ENCODE results near the gene SUN3.

Gene SUN3

GRCh38 chr7:47978790-47979144 is 50.1 kb downstream of the SUN3 start:
- DNase-seq (ENCODE audit: low spot score): no peak

DNA sequence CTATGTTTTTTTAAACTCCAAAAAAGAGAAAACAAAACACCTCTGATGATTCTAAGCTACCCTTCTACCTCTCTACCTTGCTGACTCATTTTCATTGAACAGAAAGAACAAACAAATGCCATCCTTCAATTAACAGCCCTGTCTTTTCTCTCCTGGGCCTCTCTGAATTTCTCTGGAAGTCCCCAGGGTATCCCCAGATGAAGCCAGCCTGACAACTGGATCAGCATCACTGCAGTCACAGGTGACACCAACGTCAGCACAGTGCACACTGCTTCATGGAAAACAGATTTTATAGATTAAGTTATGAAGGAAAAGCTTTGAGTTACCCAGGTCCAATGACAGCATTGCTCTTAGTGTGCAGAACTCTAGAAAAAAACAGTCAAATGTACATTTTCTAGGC is 55.2 kb downstream of the SUN3 start:
- DNase-seq (ENCODE audit: low spot score): no peak

- no peak for DNase-seq (ENCODE audit: low spot score)
Measured at GRCh38 chr7:47970761-47971160, 58.1 kb downstream of the SUN3 start.

DNA sequence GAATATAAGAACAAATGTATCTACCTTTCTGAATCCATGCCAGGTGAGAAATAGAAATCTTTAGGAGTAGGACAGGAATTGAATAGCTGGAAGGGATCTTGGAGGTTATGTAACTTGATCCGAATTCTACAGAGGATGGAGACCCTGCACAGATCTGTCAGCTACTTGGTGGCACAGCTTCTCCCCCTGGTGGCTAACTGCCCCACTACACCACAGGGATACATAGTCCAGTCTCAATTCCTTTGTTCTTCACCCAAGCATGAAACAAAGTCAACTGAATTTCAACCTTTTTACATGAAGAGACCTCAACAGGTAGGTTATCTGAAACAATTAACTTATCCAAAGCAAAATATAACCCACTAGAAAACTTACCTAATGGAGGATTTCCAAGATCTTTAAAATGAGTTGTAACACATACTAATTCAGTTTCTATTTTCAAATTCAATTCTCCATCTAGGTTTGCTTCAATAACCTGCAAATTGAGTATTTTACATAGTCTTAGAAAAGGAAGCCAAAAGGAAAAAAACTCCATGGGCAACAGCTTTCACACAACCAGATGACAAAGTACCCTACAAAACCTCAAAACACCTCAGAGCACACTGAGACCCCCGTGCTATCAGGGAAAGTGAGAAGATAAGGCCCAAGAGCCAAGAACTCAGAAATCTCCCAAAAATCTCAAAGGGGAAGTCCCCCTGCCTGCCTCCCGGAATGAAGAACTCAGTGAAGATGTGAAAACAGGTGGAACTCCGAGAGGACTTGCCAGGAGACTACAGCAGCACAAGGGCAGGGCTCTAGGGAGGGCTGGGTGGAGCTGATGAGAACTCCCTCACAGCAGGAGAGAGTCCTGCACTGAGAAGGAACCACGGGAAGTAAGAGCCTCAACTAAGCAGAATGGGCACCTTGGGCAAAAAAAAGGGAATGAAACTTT is 59.8 kb downstream of the SUN3 start:
- DNase-seq (ENCODE audit: low spot score): peak; percentile 64

GRCh38 chr7:47967708-47968107 is 61.2 kb downstream of the SUN3 start:
- DNase-seq (ENCODE audit: low spot score): no peak

DNA sequence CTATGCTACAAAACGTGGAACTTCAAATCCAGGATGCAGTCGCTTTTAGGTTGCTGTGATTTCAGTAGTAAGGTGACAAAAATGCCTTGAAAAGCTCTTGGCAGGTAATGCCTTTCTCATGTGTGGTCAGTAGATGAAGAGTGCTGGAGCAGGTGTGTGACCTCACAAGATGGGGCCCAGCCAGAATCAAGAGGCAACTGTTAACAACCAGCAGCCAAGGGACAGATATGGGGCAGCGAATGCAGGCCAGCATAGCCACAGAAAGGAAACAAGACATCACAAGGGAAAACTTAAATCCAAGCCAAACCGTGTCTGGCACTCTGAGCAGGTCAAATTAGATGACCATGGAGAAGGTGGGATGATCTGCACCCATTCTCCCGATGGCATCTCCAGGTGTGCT is 61.8 kb downstream of the SUN3 start:
- no peak for DNase-seq (ENCODE audit: low spot score)

- no peak for DNase-seq (ENCODE audit: low spot score)
Measured at GRCh38 chr7:47965456-47965855, 63.5 kb downstream of the SUN3 start.

GRCh38 chr7:47962262-47962661 is 66.6 kb downstream of the SUN3 start:
- no peak for DNase-seq (ENCODE audit: low spot score)

DNA sequence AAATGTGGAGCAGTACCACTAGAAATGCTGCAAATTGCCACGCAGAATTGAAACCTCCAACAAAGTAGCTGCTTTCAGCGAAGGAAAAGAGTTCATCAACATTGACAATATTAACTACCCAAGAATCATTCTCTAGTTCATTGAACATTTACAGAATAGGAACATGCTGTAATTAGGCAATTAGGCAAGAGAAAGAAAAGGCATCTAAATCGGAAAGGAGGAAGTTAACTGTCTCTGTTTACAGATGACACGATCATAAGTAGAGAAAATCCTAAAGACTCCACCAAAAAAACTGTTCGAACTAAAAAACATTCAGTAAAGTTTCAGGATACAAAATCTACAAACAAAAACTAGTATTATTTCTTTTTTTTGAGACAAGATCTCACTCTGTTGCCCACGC is 71.8 kb downstream of the SUN3 start:
- no peak for DNase-seq (ENCODE audit: low spot score)

GRCh38 chr7:47956220-47956619 is 72.7 kb downstream of the SUN3 start:
- DNase-seq (ENCODE audit: low spot score): no peak

- DNase-seq (ENCODE audit: low spot score): peak; percentile 33
Measured at GRCh38 chr7:47954231-47954911, 74.5 kb downstream of the SUN3 start.

DNA sequence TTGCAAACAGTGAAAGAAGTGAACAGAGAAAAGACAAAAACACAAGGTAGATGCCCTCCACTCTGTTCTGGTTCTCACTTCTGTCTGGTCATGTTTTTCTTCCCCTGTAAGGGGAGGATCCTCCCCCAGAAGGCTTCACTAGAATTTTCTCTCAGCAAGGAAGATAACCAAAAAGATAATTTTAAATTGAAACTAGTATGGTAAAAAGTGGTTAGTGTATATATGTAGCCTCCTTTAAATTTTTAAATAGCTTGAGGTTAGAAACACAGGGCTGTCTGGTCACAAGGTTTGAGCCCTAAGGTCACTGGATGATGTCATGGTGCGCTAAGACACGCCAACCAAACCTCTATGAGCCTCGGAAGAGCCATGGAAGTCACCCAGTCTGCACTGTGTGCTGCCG is 75.1 kb downstream of the SUN3 start:
- DNase-seq (ENCODE audit: low spot score): no peak

DNA sequence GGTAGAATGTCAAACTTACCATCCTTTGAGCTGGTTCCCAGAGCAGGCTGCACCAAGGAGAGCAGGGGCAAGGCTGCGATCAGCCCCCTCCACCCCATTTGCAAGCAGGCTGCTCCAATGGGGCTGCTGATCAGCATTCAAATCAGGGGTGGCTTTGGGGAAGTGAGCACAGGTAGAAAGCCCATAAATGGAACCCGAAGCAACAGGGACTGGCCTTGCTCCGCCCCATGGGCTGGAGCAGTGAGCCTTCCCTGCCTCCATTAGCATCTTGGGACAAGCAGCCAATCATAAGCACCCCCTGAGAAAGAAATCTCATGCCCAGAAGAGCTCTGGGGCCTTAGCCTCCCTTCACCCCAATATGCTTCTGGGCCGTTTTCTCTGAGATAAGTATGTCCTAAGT is 76.7 kb downstream of the SUN3 start:
- no peak for DNase-seq (ENCODE audit: low spot score)

- DNase-seq (ENCODE audit: low spot score): no peak
Measured at GRCh38 chr7:47951374-47951773, 77.5 kb downstream of the SUN3 start.

- DNase-seq (ENCODE audit: low spot score): no peak
Measured at GRCh38 chr7:47950714-47951113, 78.2 kb downstream of the SUN3 start.

DNA sequence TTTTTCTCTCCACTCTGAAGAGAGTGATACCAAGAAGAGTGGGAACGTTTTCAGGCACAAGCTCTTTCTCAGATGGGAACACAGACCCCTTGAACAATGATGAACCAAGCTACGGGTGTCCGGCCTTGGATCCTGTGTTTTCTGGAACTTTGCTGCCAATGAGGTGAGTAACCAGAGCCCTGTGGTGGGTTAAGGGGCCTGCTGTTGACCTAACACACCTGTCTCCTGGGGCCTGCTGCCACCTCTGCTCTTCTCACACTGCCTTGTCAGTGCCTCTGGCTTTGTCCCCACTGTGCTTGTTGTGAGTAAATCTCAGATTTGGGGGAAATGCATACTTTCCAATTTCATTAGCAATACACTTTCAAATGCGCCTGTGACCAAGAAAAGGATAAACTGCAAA is 79.2 kb downstream of the SUN3 start:
- no peak for DNase-seq (ENCODE audit: low spot score)

DNA sequence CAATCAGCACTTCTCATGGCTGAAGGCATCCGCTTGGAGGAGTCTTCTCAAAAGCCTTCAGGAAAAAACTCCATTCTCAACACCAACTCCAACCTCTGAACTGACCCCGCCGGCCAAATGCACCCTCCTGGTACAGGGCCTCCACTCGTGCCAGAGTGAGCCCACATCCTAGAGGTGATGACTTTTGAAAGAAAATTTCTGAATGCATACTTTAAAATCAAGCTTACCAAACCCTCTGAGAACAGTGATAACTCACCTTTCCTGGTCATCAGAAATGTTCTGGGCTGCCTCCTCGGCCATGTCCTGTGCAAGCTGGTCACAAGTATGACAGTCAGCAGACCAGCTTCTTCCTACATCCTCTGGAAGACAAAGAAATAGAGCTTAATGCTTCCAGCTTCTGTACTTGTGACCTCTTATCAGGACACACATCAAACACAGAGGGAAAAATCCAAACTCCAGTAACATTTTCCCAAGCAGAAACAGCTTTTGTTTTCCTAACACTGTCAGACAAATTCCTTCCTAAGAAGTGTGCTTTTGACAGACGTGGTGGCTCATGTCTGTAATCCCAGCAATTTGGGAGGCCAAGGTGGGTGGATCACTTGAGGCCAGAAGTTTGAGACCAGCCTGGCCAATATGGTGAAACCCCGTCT is 80.6 kb downstream of the SUN3 start, which contains the start of gene PKD1L1:
TSS of gene PKD1L1 (minus strand) at position 326 of the 650 bp plus-strand sequence. CDS start at position 300, 26 bp downstream.
- no peak for DNase-seq (ENCODE audit: low spot score)

DNA sequence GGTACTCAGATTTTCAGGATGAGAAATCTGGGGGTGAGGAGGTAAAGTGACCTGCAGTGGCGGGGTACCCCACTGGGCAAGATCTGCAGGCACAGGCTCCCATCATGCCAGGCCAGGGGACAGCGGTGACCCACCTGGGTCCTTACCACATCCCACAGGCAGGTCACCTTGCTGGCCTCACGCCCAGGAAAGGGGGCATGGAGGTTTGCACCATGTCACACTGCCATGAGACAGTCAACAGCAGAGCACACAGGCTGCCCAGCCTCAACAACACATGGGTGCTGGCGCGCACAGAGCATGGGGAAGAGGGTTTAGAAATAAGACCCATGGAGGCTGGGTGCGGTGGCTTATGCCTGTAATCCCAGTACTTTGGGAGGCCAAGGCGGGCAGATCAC is 81.6 kb downstream of the SUN3 start:
- DNase-seq (ENCODE audit: low spot score): no peak

DNA sequence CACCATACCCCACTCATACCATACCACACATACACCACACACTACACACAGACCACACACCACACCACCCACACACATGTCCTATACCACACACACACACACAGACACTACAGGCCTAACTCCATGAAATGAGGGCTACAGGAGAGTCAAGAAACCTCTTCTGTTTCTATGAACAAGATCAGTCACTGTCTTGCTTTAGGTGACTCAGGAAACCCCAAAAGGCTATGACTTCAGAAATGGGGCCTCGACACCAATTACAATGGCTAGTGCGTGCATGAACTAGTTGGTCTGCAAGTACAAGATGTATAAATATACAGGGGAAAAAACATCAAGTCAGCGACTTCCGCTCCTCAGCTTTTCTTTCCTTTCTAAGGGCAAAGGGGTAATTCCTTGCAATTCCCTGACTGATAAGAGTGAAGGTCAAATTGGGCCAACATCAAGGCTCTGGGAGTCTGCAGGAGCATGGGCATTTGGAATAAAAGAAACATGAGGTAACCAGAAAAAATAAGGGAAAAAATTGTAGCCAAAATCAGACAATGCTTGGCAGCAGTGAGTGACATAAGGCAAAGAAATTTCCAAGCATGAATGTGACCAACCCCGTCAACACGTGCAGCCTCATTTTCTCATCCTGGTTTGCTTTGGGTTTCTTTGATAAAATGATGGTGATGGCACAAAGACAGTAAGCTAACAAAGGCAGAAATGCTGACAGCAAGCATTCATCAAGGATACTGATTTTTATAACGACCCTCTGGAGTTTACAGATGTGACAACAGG is 82.1 kb downstream of the SUN3 start:
- no peak for DNase-seq (ENCODE audit: low spot score)

DNA sequence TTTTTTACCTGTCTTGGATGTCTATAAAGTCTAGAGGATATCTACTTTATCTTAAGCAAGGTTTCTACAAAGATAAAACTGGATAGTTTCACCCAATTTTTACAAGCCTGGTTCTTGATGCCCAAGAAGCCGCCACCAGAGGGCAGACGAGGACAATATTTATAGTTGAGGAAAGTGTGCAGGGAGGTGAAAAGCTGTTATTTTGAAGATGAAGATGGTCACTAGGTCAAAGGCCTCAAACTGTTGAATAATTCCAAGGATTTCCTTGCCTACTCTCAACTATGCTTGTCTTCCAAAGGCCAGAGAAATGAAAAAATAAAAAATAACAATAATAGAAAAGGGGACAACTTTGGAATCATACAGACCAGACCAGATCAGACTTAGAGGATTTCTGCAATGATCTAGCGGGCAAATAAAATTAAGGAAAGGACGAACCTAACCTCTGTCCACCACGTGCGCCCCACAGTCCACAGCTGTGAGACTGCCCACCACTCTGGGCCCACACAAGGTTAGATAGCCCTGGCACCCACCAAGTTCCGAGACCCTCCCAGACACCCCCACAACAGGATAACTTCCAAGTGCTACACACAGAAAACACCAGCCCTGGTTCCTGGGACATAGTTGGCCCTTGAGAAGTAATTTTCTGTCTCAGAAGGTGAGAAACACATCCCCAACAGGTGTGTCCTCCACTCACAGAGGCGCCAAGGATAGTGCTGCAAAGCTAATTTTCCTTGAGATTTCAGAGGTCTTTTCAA is 83.5 kb downstream of the SUN3 start:
- DNase-seq (ENCODE audit: low spot score): peak; percentile 68

DNA sequence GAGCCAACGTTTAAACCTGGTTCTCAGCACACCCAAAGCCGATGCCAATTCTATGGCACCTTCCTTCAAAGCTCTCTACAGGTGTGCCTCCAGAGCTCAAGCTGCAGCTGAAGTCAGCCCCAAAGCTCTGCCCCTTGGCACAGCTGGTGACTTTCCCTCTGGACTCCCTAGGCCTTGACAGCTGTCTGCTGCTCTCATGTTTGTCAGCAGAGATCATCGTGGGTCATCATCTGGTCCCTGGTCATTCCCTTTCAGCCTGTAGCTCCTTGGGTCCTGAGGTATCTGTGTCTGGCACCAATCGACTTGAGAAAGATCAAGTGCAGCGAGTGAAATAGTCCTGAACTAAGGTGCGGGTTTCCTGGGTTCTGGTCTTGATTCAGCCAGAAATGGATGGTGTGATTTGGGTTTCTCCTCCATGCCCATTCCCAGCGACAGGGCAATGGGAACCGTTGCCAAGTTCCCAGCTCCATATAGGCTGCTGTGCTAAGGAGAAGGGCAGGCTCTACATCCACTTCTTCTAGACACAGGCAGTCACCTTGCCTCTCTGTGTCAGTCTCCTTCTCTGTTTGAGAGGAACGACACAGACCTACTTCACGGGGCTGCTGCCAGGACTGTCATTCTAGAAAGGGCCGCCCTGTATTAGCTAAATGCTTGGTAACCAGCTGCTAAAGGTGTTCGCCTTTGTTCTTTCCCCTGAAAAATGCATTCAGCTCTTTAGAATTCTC is 84.2 kb downstream of the SUN3 start:
- DNase-seq (ENCODE audit: low spot score): no peak

Data from RKO (cell line).